Duodenal mucosa (tissue), 2 donors: ENCODE measurements around the gene NFATC2.

Source experiments
- H3K27ac ChIP-seq: one replicate; pipeline ENCODE4 v1.7.0; 2013; ENCODE audit warnings: low read depth, low read length
- H3K27me3 ChIP-seq, 2 donors: one replicate each; pipeline ENCODE4 v1.7.0; 2013; ENCODE audit warnings: low read length in 2 of 2, control low read depth in 1 of 2; ENCODE audit not compliant: insufficient read depth in 2 of 2, control insufficient read depth in 1 of 2
- H3K36me3 ChIP-seq, 2 donors: one replicate each; pipeline ENCODE4 v1.7.0; 2013; ENCODE audit warnings: low read length in 2 of 2, control low read depth in 1 of 2; ENCODE audit not compliant: insufficient read depth in 2 of 2, control insufficient read depth in 1 of 2
- H3K4me1 ChIP-seq, 2 donors: one replicate each; pipeline ENCODE4 v1.7.0; 2013; ENCODE audit warnings: low read length in 2 of 2, control low read depth in 1 of 2; ENCODE audit not compliant: insufficient read depth in 2 of 2, control insufficient read depth in 1 of 2
- H3K4me3 ChIP-seq, 2 donors: one replicate each; pipeline ENCODE4 v1.7.0; 2013; ENCODE audit warnings: low read length in 2 of 2, low read depth in 1 of 2
- H3K9ac ChIP-seq, 2 donors: one replicate each; pipeline ENCODE4 v1.7.0; 2013; ENCODE audit warnings: low read length in 2 of 2, low read depth in 1 of 2
- H3K9me3 ChIP-seq, 2 donors: one replicate each; pipeline ENCODE4 v1.7.0; 2013; ENCODE audit warnings: low read length in 2 of 2, control low read depth in 1 of 2; ENCODE audit not compliant: control insufficient read depth in 1 of 2

The NFATC2 gene

DNA sequence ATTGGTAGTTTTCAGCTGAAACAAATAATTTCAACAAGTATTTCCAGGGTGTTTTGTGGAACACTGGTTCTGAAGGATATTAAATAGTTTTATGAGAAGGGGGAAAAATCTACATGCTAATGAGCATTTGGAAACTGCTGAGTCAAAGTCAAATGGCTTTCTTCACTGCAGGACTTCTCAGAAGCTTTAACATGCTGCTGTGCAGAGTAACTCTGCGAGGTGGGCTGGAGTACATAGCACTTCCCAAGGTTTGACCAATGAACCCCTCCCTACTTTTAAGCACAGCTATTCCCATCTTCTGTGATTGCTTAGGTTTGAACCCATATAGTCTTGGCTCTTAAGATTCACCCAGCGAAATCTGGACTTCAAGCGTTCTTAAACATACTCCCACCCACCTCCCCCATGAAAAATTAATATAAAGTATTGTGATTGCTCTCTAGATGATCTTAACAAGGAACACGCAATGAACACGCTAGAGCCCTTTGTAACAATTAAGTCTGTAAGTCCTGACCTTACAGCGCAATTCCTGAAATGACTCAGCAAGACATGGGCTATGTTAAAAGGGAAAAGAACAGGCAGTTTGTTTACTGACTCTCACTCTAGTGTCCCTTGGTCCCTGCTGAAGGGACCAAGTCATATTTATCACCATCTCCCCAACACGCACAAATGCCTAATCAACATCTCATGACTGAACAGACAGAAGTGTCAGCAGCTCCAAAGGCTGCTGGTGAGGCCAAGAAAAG is 105.2 kb downstream of the NFATC2 start:
- Histone ChIP-seq H3K27me3 (no peaks in the 10 kb centered on the region), H3K4me1 (no peaks in the 10 kb centered on the region), H3K9me3 (no peaks in the 10 kb centered on the region), H3K27ac (no peak overlapping the region), H3K9ac (no peak overlapping the region), H3K4me3 (no peak overlapping the region), H3K36me3 (peaks cover 23 to 41% of the 10 kb centered on the region in 2 donors)

DNA sequence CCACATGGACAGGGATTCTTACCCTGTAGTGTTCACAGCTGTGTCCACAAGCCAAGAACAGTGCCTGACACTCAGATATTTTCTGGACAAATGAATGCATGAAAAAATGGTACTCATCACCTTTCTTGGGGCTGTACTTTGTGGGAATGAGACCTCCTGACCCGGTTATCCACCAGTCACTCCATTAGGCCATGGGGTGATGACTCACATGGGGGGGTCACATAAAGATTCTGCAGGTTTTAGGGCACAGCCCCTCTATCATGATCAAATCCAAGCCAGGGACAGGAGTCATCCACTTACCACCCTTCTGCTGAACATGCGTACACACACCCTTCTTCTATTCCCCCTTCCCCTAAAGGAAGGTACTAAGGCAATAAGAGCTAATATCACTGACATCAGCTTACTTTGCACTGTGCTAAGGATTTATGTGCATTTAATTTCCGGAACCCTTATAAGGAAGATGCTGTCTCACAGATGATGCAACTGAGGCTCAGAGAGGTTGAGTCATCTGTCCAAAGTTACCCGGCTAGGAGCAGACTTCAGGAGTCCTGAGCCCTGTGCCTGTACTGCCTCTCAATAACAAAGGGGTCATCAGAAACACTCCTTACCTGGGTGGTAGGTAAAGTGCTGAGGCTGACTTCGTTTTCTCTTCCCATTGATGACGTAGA is 107.8 kb downstream of the NFATC2 start:
- Histone ChIP-seq H3K9me3 (no peaks in the 10 kb centered on the region), H3K4me1 (no peaks in the 10 kb centered on the region), H3K27ac (no peak overlapping the region), H3K27me3 (no peaks in the 10 kb centered on the region), H3K4me3 (no peak overlapping the region), H3K9ac (no peak overlapping the region), H3K36me3 (peaks cover 24 to 60% of the 10 kb centered on the region in 2 donors)

DNA sequence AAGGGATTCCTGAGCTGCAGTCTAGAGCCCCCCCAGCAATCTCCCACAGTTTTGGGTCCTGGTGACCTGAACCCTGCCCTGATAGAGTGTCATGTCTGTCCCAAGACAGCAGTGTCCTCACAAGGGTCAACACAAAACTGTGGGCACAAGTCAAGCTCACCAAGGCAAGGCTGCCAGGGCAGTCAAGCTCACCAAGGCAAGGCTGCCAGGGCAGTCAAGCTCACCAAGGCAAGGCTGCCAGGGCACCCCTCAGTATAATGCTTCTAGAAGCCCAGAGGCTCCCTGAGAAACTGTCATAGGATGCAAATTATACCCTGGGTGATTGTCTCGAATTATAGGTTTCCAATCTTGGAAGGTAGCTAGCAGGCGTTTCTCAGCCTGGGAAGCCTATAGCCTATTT is 108.5 kb downstream of the NFATC2 start:
- H3K27ac ChIP-seq, result no peak overlapping the region
- no peaks in the 10 kb centered on the region for H3K4me1 ChIP-seq

GRCh38 chr20:51432875-51433274 is 109.6 kb downstream of the NFATC2 start:
- H3K27ac ChIP-seq, result no peak overlapping the region
- no peak overlapping the region for H3K4me3 ChIP-seq
- H3K27me3 ChIP-seq, result no peaks in the 10 kb centered on the region
- H3K9me3 ChIP-seq, result no peaks in the 10 kb centered on the region
- H3K9ac ChIP-seq, result no peak overlapping the region
- H3K4me1 ChIP-seq, result peaks cover 3 to 4% of the 10 kb centered on the region in 2 donors
- peaks cover 22 to 67% of the 10 kb centered on the region in 2 donors for H3K36me3 ChIP-seq

More for the DNA sequence above, 108.5 kb downstream of the NFATC2 start:
- Histone ChIP-seq H3K27me3 (no peaks in the 10 kb centered on the region), H3K9ac (no peak overlapping the region), H3K36me3 (peaks cover 24 to 62% of the 10 kb centered on the region in 2 donors), H3K4me3 (no peak overlapping the region), H3K9me3 (no peaks in the 10 kb centered on the region)

DNA sequence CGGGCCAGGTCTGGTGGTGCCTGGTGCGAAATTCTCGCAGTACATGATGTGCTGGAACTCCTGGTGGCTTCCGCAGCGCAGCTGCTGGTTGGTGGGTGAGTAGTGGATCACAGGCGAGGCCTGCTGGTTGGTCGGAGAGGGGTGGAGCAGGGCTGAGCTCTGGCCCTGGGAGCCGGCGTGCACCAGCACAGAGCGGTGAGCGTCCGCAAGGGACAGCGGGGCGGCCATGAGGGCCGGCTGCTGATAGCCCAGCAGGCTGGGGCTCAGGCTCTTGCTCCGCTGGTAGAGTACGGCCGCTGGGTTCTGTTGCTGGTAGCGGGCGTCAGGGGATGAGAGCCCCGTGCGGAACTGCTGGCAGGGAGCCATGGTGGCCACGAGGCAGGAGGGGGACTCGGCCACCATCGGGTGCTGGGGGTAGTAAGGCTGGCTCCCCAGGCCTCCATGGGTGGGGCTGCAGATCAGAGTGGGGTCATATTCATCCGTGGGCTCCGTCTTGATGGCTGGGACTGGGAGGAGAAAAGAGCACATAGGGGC is 110.2 kb downstream of the NFATC2 start:
- Histone ChIP-seq H3K9ac (no peak overlapping the region), H3K36me3 (peaks cover 19 to 67% of the 10 kb centered on the region in 2 donors), H3K27me3 (no peaks in the 10 kb centered on the region), H3K4me1 (peaks cover 4 to 5% of the 10 kb centered on the region in 2 donors), H3K4me3 (no peak overlapping the region), H3K27ac (no peak overlapping the region), H3K9me3 (no peaks in the 10 kb centered on the region)

DNA sequence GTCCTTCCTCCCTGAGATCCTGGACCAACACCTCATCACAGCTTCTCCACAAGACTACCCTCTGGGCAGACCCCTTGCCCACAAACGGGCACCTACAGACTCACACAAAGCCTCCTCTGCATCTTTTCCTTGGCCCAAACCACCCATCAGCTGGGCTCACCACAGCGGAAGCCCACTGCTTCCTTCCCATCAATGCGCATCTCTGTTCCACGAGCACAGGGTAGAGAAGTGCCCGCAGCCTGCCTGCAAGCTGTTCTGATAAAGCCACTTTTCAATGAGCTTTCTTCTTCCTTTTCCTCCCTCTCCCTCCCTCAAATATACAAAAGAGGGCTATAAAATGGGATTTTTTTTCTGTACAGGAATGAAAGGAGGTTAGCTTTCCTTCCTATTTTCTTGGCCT is 111.2 kb downstream of the NFATC2 start:
- peaks cover 4 to 5% of the 10 kb centered on the region in 2 donors for H3K4me1 ChIP-seq
- H3K27ac ChIP-seq, result no peak overlapping the region
- no peaks in the 10 kb centered on the region for H3K9me3 ChIP-seq
- no peak overlapping the region for H3K4me3 ChIP-seq
- peaks cover 19 to 77% of the 10 kb centered on the region in 2 donors for H3K36me3 ChIP-seq
- H3K9ac ChIP-seq, result no peak overlapping the region
- no peaks in the 10 kb centered on the region for H3K27me3 ChIP-seq

GRCh38 chr20:51430198-51430950 is 112.1 kb downstream of the NFATC2 start:
- H3K36me3 ChIP-seq, result peaks cover 16 to 74% of the 10 kb centered on the region in 2 donors
- H3K9ac ChIP-seq, result no peak overlapping the region
- H3K9me3 ChIP-seq, result no peaks in the 10 kb centered on the region
- H3K4me1 ChIP-seq, result peaks cover 4 to 5% of the 10 kb centered on the region in 2 donors
- H3K4me3 ChIP-seq, result no peak overlapping the region
- no peaks in the 10 kb centered on the region for H3K27me3 ChIP-seq
- no peak overlapping the region for H3K27ac ChIP-seq

DNA sequence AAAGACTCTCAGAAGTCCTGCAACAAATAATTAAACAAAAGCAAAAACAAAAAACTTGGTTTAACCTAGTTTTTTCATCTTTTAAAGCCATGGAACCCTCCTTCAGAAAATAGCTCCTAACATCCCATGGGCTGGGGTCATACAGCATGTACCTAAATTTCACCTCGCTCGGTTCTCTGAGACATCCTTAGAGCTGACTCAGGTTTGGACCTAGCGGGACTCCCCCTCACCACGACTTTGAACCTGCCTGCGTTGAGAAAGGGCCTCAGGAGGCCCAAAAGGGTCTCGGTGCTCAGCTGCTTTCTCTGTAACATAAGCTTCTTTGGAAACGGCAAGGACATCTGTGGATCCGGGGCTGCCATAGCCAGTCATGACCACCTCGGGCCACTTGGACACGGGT is 112.8 kb downstream of the NFATC2 start:
- no peak overlapping the region for H3K4me3 ChIP-seq
- H3K27me3 ChIP-seq, result no peaks in the 10 kb centered on the region
- H3K9me3 ChIP-seq, result no peaks in the 10 kb centered on the region
- no peak overlapping the region for H3K9ac ChIP-seq
- H3K4me1 ChIP-seq, result peaks cover 4 to 5% of the 10 kb centered on the region in 2 donors
- peaks cover 9 to 67% of the 10 kb centered on the region in 2 donors for H3K36me3 ChIP-seq
- no peak overlapping the region for H3K27ac ChIP-seq

GRCh38 chr20:51429144-51429482 is 113.4 kb downstream of the NFATC2 start:
- H3K9me3 ChIP-seq, result no peaks in the 10 kb centered on the region
- peaks cover 5 to 69% of the 10 kb centered on the region in 2 donors for H3K36me3 ChIP-seq
- H3K27ac ChIP-seq, result no peak overlapping the region
- H3K4me3 ChIP-seq, result no peak overlapping the region
- no peak overlapping the region for H3K9ac ChIP-seq
- peaks cover 4 to 10% of the 10 kb centered on the region in 2 donors for H3K4me1 ChIP-seq
- H3K27me3 ChIP-seq, result no peaks in the 10 kb centered on the region
